ENCODE measurements around the gene C16orf54.
"Not testable (repeated sequence)": the region's sequence is repeated elsewhere in the genome, so short reads cannot be mapped to it uniquely, and the experiment has no call there.

Gene C16orf54

GRCh38 chr16:29769507-29769906, 23.7 kb upstream of the C16orf54 start:
- no peak for DNase-seq (ENCODE audit: low read depth in 3 of 3)

- DNase-seq (ENCODE audit: low read depth in 3 of 3) = no peak
Measured at GRCh38 chr16:29767062-29767461, 21.3 kb upstream of the C16orf54 start.

- DNase-seq (ENCODE audit: low read depth in 3 of 3) = no peak
Measured at GRCh38 chr16:29766571-29766970, 20.8 kb upstream of the C16orf54 start.

GRCh38 chr16:29765167-29766032, 19.6 kb upstream of the C16orf54 start:
- no peak for DNase-seq (ENCODE audit: low read depth in 3 of 3)

- no peak for DNase-seq (ENCODE audit: low read depth in 3 of 3)
Measured at GRCh38 chr16:29763326-29763725, 17.5 kb upstream of the C16orf54 start.

- no peak for DNase-seq (ENCODE audit: low read depth in 3 of 3)
Measured at GRCh38 chr16:29761882-29762281, 16.1 kb upstream of the C16orf54 start.

- not testable (repeated sequence) for DNase-seq (ENCODE audit: low read depth in 3 of 3)
Measured at GRCh38 chr16:29761280-29761651, 15.5 kb upstream of the C16orf54 start.

- DNase-seq (ENCODE audit: low read depth in 3 of 3) = no peak
Measured at GRCh38 chr16:29760567-29761279, 14.9 kb upstream of the C16orf54 start.

GRCh38 chr16:29757950-29758466, 12.2 kb upstream of the C16orf54 start:
- DNase-seq (ENCODE audit: low read depth in 3 of 3) = no peak

GRCh38 chr16:29757086-29757485, 11.3 kb upstream of the C16orf54 start:
- DNase-seq (ENCODE audit: low read depth in 3 of 3) = not testable (repeated sequence)

- DNase-seq (ENCODE audit: low read depth in 3 of 3) = no peak
Measured at GRCh38 chr16:29756654-29757053, 10.9 kb upstream of the C16orf54 start.

GRCh38 chr16:29753516-29753915, 7.7 kb upstream of the C16orf54 start:
- no peak for DNase-seq (ENCODE audit: low read depth in 3 of 3)

- not testable (repeated sequence) for DNase-seq (ENCODE audit: low read depth in 3 of 3)
Measured at GRCh38 chr16:29748760-29749149, 3.0 kb upstream of the C16orf54 start.

- DNase-seq (ENCODE audit: low read depth in 3 of 3) = no peak
Measured at GRCh38 chr16:29747947-29748759, 2.4 kb upstream of the C16orf54 start.

GRCh38 chr16:29746518-29746917, 728 bp upstream of the C16orf54 start:
- DNase-seq (ENCODE audit: low read depth in 3 of 3) = not testable (repeated sequence)

- DNase-seq (ENCODE audit: low read depth in 3 of 3) = peak in 1 of 3 donors; percentile 8
Measured at GRCh38 chr16:29745121-29745852, 503 bp downstream of the C16orf54 start.

GRCh38 chr16:29744541-29745101, 1.2 kb downstream of the C16orf54 start:
- DNase-seq (ENCODE audit: low read depth in 3 of 3) = no peak

GRCh38 chr16:29743827-29744531, 1.8 kb downstream of the C16orf54 start:
- DNase-seq (ENCODE audit: low read depth in 3 of 3) = no peak

- no peak for DNase-seq (ENCODE audit: low read depth in 3 of 3)
Measured at GRCh38 chr16:29743475-29743826, 2.3 kb downstream of the C16orf54 start.

GRCh38 chr16:29742683-29743275, 3.0 kb downstream of the C16orf54 start:
- DNase-seq (ENCODE audit: low read depth in 3 of 3) = no peak

Data from stimulated activated CD4-positive, alpha-beta T cell treated with anti-CD3 and anti-CD28 coated beads, TNF-alpha, amount 100 ng/mL, for 48 hours (primary cell).